Prostate gland (tissue), 2 donors: ENCODE data around the gene HYAL2.

Experiments
- CTCF ChIP-seq, 4 experiments: fragments of 200-600 bp in 2 of 4; fragments of 450-650 bp in 2 of 4; sonication (generic) in 2 of 4; IDR thresholded peaks; 1 replicate in 3 of 4; 2 replicates in 1 of 4; pipeline ENCODE4 v1.5.1; 2016 to 2019; ENCODE audit warnings: antibody characterized with exemption in 4 of 4, mild to moderate bottlenecking in 2 of 4, moderate library complexity in 2 of 4
- POLR2AphosphoS5 ChIP-seq: sonication (generic); formaldehyde crosslinking; IDR thresholded peaks from one replicate; pipeline ENCODE4 v1.6.1; 2017; ENCODE audit warnings: antibody characterized with exemption

- TF ChIP-seq CTCF (IDR thresholded peaks at IDR 0.05) (no peak), POLR2AphosphoS5 (no peak)
These were observed 29.3 kb downstream of the HYAL2 start for GRCh38 chr3:50293079-50293801.
